Thyroid gland (tissue), 4 donors: ENCODE measurements around the gene MYMK.

Experiments
- CTCF ChIP-seq, 6 experiments: fragments of 200-600 bp in 3 of 6; fragments of 450-650 bp in 3 of 6; sonication (generic) in 3 of 6; IDR thresholded peaks; one replicate each; pipeline ENCODE4 v1.5.1; 2016 to 2019; ENCODE audit warnings: antibody characterized with exemption in 6 of 6, mild to moderate bottlenecking in 2 of 6, inconsistent platforms in 1 of 6, moderate library complexity in 1 of 6
- POLR2A ChIP-seq, 2 donors: fragments of 450-650 bp; IDR thresholded peaks; one replicate each; pipeline ENCODE4 v1.6.1; 2017; ENCODE audit warnings: antibody characterized with exemption in 2 of 2, mild to moderate bottlenecking in 2 of 2, moderate library complexity in 1 of 2

GRCh38 chr9:133471551-133472276, 53.0 kb downstream of the MYMK start:
- TF ChIP-seq CTCF (IDR thresholded peaks at IDR 0.05) = no peak
- no peak for TF ChIP-seq POLR2A (IDR thresholded peaks at IDR 0.05)
